BE2C (cell line): Measurements from ENCODE around the gene SUN5.
"Not testable (repeated sequence)": the region's sequence is repeated elsewhere in the genome, so short reads cannot be mapped to it uniquely, and the experiment has no call there.

Experiments used
- DNase-seq: peaks from one replicate; pipeline ENCODE4 v3.0.0-alpha.2; 2020
- H3K27me3 ChIP-seq: fragments of 250-450 bp; sonication (Bioruptor Pico); 2 replicates; pipeline ENCODE4 v1.5.1; 2020; ENCODE audit warnings: mild to moderate bottlenecking
- H3K36me3 ChIP-seq: fragments of 250-450 bp; sonication (Bioruptor Pico); 2 replicates; pipeline ENCODE4 v1.5.1; 2020; ENCODE audit warnings: mild to moderate bottlenecking
- H3K4me1 ChIP-seq: fragments of 250-450 bp; sonication (Bioruptor Pico); 2 replicates; pipeline ENCODE4 v1.5.1; 2020
- H3K4me3 ChIP-seq: 2 replicates; pipeline ENCODE4 v1.5.1; 2011; ENCODE audit warnings: low read depth, low read length
- H3K9me3 ChIP-seq: fragments of 250-450 bp; sonication (Bioruptor Pico); 2 replicates; pipeline ENCODE4 v1.5.1; 2020
- CTCF ChIP-seq: IDR thresholded peaks from 2 replicates; pipeline ENCODE4 v1.5.1; 2012; ENCODE audit warnings: mild to moderate bottlenecking, low read depth, low read length

SUN5 gene

DNA sequence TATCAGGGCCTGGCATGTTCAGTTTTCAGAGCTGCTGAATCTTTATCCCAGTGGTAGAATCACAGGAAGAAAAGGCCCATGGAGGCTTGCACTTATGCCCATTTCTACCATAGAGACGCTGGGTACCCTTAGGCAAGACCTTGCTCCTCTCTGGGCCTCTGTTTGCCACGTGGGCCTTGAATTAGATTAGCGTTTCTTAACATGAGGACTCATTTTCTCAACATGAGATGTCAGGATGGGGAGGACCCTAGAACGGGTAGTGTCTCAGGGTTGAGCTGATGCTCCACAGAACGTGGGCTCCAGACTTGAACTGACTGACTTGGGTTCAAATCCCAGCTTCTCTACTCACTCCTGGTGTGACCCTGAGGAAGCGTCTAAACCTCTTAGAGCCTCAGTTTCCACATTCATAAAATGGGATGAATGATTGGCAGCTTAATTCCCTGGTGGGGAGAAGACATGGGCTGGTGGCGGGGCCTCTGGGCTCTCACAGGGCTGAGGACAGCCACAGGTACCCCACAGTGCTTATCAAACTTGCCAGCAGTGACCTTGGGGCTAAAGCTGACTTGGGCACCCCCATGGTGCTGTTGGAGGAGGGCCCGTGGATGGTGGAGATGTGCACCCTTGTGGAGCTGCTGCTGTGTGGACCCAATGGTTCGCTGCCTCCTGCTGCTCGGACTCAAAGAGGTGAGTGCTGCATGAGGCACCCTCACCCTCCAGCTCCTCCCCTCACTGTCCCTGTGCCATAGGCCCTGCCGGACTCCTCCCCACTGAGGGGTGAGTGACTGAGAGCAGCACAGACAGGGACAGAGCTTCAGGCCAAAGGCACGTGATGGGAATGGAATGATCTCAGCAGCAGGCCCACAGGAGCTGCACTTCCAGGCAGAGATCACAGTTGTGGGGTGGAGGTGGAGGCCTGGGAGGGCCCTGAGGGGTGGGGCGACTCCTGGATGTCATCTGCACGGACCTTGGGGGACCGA is 28.2 kb downstream of the SUN5 start:
- DNase-seq = peak; percentile 75
- TF ChIP-seq CTCF = no peak
- no peaks in the 10 kb centered on the region for H3K27me3 ChIP-seq
- H3K4me3 ChIP-seq = no peak overlapping the region
- H3K9me3 ChIP-seq = no peaks in the 10 kb centered on the region
- peaks cover 17% of the 10 kb centered on the region for H3K4me1 ChIP-seq
- H3K36me3 ChIP-seq = no peaks in the 10 kb centered on the region

DNA sequence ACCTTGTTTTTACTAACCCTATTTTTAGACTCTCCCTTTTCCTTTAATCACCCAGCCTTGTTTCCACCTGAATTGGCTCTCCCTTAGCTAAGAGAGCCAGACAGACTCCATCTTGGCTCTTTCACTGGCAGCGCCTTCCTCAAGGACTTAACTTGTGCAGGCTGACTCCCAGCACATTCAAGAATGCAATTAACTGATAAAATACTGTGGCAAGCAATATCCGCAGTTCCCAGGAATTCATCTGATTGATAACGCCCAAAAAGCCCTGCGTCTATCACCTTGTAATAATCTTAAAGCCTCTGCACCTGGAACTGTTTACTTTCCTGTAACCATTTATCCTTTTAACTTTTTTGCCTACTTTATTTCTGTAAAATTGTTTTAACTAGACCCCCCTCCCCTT is 29.1 kb downstream of the SUN5 start:
- peaks cover 17% of the 10 kb centered on the region for H3K4me1 ChIP-seq
- not testable (repeated sequence) for H3K9me3 ChIP-seq, H3K27me3 ChIP-seq

GRCh38 chr20:32974204-32975064 is 29.8 kb downstream of the SUN5 start:
- H3K4me1 ChIP-seq = peaks cover 17% of the 10 kb centered on the region
- not testable (repeated sequence) for H3K4me3 ChIP-seq, H3K9me3 ChIP-seq, DNase-seq, H3K36me3 ChIP-seq, H3K27me3 ChIP-seq

More for the DNA sequence above, 29.1 kb downstream of the SUN5 start:
- not testable (repeated sequence) for H3K36me3 ChIP-seq, H3K4me3 ChIP-seq, DNase-seq

- H3K4me1 ChIP-seq = peaks cover 17% of the 10 kb centered on the region
- no peaks in the 10 kb centered on the region for H3K9me3 ChIP-seq
- H3K27me3 ChIP-seq = no peaks in the 10 kb centered on the region
- no peak for DNase-seq
- H3K36me3 ChIP-seq = no peaks in the 10 kb centered on the region
- no peak overlapping the region for H3K4me3 ChIP-seq
- TF ChIP-seq CTCF = no peak
Measured at GRCh38 chr20:32973077-32973717, 31.0 kb downstream of the SUN5 start.

DNA sequence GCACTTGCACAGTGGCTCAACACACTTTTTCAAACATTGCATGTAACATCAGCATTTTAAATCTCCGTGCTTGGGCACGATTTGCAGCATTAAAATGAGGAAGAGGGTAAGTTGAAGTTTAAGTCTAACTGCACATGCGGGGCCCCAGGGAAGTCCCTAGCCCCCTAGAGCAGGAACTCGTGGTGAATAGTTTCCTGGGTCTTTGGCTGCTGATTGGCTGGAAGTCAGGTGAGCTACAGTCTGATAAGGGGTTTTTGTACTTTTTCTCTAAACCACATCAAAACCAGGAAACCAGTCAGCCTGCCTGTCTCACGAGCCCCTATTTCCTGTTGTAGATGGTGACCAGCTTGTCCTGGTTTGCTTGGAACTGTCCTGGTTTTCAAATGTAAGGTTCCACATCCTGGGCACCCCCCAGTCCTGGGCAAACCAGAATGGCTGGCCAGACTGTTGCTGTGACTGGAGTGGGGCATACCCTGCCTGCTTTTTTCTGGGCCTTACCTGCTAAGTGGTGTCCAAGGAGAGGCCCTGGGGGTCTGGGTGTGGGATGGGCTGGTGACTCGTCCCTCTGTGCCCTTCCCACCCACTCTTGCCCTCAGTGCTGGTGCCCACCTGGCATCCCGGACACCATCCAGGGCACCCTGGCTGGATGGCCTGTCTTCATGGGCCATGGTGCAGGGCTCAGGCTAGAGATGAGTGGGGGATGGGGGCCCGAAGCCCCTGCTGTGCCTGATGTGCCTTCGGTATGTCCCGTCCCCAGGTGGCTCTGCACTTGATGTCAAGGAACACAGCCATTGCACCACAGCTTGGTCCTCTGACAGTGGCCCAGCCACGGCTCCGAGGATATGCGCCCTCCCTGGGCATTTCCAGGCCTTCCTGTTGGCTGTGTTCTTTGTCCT is 31.8 kb downstream of the SUN5 start:
- no peak overlapping the region for H3K4me3 ChIP-seq
- peaks cover 17% of the 10 kb centered on the region for H3K4me1 ChIP-seq
- TF ChIP-seq CTCF = no peak
- no peak for DNase-seq
- no peaks in the 10 kb centered on the region for H3K27me3 ChIP-seq
- H3K9me3 ChIP-seq = no peaks in the 10 kb centered on the region
- H3K36me3 ChIP-seq = no peaks in the 10 kb centered on the region

GRCh38 chr20:32971703-32972161 is 32.5 kb downstream of the SUN5 start:
- no peaks in the 10 kb centered on the region for H3K27me3 ChIP-seq
- H3K36me3 ChIP-seq = no peaks in the 10 kb centered on the region
- DNase-seq = no peak
- no peak for TF ChIP-seq CTCF
- peaks cover 12% of the 10 kb centered on the region for H3K4me1 ChIP-seq
- H3K4me3 ChIP-seq = no peak overlapping the region
- H3K9me3 ChIP-seq = no peaks in the 10 kb centered on the region
